GM19463 (cell line): ENCODE data around the gene CEP128.

Source experiments
- ATAC-seq: cut with Tn5 transposase; IDR thresholded peaks from one replicate; pipeline ENCODE4 v1.9.1; 2021; ENCODE audit warnings: mild to moderate bottlenecking, moderate library complexity; ENCODE audit not compliant: unreplicated experiment

Gene CEP128

DNA sequence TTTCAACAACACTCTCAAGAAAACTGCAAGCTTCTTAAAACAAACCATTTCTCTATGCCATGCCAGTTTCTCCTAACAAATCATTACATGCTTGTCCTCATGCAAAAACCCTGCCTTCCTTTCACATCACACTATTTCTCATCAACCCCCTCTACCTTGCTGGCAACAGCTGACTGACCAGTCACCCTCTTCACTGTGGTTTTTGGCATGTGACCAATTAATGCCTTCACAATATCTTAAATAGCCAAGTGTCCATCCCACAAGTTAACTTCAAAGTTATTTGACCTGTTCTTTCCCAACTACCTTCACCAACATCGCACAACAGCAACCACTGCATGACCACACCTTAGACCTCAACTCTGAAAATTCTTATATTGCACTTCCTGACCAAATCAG is 159.6 kb downstream of the CEP128 start:
- ATAC-seq = no peak

DNA sequence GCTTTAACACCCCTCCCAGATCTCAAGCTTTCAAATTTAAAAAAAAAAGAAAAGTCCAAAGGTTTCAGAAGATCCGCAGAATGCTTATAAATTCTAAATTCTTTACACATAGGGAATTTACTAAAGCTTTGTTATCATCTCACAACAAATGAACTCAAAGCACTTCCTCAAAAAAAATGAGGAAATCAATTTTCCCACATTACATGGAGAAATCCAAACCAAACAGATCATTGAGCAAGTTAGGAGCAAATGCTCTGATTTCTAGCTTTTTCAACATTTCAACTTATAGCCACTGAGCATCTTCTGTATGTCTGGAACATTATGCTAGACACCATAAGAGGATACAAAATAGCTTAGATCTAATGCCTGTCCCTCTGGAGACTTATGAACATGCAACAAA is 161.0 kb downstream of the CEP128 start:
- no peak for ATAC-seq

DNA sequence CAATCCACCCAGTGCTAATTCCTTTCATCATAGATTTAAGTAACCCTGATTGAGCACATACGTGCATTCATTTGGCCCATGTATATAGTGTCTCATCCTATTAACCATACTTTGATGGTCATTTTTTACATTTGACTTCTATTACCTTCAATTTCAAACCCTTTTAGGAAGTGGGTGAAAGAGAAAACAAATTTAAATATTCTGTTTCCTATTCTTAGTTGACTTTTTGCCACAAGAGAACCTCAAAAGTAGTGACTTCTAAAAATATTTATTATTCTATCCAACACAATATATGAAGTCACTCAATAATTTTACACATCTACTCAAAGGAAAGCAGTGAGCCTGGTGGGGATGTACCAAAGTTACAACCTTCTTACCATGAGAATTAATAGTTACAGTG is 164.9 kb downstream of the CEP128 start:
- ATAC-seq = no peak

DNA sequence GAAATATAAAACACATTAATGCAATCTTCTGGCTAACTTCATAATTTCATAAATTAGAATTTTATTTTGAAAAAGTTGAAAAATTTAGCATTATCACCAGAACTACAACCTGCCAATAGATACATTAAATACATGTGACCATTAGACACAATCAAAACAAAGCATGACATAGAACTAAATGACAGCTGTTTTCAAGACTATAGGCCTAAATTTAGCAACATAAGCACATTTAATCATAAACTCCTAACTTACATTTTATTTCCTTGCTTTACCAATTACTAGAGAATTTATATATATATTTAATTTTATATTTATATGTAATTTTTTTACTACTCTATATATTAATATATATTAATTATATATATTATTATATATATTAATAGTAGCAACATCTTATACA is 165.4 kb downstream of the CEP128 start:
- no peak for ATAC-seq

DNA sequence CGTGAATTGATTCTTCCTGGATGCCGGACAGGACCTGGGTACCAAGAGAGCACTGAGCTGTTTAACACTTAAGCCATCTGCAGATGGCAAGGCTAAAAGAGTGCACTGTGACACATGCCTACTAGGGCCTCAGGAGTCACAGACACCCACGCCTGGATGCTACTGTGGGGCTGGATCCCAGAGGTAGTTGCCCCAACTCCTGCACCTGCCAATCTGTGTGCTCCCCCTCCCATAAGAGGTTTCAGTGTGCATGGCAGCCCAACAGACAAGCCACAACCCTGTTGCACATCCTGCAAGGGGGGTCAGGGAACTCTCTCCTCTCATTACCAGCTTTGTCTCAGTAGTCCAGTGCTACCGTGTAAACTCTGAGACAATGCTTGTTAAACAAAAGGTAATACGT is 169.0 kb downstream of the CEP128 start:
- no peak for ATAC-seq

DNA sequence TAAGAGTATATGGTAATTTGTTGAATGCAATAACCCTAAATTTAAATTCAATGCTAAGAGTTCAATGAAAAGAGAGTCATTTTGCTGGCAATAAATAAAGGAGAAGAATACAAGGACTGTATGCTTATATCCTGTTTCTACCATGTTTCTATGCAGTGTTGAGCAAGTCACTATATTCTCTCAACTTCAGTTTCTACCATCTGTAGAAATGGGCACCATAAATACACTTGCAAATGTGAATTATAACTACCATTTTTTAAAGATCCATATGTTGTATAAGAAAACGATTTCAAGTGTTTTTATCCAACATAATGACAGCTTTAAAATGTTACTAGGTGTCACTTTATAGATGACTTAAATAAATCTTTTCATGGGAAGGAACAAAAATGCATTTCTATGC is 170.3 kb downstream of the CEP128 start:
- ATAC-seq = no peak

DNA sequence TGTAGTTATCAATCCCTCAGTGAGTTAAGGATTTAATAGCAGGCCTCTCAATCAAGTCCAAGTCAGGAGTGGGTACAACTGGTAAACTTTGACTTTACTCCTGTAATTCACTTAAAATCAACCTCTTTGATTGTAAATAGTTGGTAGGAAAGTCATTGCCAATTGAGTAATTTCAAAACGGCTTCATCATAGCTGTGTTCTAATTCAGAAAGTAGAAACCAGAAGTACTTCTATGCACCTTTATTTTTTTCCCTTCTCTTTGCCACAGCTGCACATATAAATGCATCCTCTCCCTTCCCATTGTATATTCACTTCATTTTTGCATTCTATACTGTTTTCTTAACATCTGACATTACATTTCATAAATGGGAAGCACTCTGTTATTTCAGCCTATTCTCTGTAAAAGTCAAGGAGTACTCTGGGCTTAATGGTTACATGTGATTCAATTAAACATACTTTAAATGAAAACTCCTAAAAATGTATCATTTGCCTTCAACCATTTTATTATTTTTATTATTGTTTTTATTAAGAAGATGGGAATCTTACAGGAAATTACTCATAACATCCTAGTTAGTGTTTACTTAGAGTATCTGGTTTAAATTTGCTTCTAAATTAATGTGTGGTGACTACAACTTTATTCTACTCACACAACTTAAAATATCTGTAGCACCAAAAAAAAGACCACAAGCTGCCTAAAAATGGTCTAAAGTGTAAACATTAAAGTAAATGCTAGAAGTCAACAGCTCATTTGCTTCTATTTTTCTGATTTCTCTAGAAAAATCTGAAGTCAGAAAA is 171.2 kb downstream of the CEP128 start:
- ATAC-seq = no peak

DNA sequence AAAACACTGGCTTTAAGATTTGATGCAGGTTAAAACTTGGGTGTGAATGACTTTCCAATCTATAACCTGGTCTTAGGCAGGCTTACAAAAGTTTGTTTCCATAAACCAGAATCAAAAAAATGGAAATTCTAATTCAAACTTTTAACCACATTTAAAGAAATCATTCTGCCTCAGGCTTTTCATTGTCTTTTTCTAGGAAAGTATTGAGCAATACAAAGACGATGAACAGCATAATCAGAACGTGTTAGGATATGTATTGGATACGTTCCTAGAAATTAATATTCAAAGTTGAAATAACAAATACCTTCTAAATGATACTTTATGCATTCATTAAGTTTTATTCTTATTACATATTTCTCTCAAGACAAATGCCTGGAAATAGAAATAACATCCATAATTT is 172.9 kb downstream of the CEP128 start:
- ATAC-seq = no peak

DNA sequence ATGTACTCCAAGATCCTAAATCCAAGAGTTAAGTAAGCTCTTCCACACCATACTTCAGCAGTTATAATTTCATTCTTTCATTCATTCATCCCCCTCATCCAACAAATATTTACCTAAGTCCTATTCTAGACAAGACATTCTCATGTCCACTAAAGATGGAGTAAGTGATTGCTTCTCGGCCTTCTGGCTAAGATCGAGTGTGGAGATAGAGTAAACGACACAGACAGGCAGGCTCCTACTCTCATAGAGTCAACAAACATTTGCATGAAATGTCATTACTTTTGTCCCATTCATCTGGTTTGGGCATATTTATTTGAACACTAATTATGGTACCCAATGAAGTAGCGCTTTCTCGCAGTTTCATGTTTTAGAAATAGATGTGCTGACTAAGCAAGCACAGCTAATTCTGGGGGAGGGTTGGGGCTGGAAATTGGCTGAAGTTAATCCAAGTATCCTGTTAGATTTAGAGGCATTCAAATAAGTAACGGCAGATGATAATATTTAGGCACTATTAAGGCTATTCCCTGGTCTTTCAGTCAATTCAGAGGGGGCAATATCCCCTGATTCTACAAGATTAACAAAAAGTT is 176.5 kb downstream of the CEP128 start:
- no peak for ATAC-seq

DNA sequence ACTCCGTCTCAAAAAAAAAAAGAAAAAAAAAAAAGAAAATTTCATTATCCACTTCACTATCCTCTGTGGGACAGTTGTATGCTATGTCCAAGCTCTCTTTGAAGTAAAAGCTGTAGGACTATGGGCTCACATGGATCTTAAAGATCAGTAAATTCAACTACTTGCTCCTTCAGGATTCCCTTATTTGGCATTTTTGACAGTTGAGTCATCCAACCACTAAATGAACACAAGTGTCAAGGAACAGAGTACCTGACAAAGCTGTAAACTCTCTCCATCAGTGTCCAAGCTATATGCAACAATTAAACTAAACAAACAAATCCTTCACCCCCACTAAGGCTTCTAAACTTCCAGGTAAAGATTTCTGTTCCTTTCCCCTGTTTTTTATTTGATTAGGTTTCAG is 177.0 kb downstream of the CEP128 start:
- no peak for ATAC-seq

DNA sequence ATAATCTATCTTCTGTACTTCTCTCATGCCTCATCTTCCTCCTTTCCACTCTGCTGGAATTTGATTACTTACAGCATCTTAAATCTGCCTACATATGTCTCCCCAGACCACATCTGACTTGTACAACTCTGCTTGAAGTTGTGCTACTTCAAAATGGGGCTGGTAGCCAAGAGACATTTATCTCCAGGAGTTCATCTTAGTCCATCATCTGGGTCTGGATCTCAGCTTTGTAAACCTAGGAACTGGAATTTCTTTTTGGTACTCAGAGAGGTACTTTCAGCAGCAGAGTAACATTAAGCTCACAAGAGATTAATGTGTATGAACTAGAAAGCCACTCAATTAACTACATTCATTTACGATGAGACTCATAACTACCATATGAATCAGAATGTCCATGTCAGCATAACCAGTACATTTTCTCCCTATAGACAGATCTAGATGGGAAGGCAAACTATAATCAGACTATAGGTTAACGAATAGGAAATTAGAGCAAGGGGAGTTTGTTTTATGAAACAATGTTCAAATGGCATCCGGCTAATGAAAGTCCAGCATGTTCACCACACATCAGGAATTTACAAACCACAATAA is 178.8 kb downstream of the CEP128 start:
- no peak for ATAC-seq

DNA sequence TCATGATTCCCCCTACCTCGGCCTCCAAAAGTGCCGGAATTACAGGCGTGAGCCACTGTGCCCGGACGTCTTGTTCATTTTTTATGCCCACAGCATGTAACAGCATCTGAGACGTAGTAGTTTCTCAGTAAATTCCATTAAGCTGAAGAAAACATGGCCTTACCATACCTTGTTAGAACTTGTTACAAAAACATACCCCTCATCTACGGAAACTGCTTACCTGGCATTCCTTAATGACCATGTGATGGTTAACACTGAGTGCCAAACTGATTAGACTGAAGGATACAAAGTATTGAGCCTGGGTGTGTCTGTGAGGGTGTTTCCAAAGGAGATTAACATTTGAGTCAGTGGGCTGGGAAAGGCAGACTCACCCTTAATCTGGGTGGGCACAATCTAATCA is 186.8 kb downstream of the CEP128 start:
- ATAC-seq = no peak

DNA sequence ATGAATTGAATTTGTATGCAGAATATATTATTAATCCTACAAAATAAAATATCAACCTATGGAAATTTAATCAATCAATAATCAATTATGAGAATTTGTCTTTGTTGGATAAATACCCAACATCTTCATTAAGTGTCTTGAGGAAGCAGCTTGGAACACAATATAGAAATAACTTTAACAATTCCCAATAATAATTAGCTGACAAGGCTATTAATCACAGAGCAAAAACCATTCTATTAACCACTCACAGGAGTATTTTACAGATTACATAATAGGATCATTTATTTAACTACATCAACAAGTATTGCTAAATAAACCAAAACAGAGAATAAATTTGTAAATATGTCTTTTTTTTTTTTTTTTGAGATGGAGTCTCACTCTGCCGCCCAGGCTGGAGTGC is 190.3 kb downstream of the CEP128 start:
- no peak for ATAC-seq

DNA sequence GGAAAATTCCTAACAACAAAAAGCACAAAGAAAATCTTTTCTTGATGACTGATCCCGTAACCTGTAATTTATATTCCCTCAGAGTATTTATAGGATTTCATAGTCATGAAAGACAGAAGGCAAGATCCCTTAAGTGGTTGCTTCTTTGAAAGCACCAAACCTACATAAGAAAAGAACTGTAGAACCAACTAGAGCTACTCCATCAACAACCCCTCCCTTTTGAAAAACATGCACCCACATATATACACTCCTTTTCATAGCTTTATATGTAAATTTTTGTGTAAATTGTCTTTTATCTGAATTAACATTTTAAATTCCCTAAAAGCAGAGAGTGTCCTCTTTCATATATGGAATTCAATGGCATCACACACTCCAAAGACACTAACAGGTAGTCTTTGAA is 215.3 kb downstream of the CEP128 start:
- no peak for ATAC-seq

DNA sequence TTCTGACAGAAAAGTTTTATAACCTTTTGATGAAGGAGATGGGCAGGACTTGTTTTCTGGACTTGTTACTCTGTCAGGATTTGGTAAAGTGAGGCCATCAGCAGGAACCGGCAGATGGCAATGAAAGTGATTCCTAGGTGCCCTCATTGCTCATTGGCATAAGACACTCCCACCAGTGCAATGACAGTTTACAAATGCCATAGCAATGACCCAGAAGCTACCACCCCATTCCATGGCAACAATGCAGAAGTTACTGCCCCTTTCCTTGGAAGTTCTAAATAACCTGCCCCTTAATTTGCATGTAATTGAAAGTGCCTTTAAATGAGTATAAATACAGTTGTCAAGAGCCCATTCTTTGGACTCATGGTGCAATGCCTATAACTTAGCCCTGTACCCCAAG is 222.6 kb downstream of the CEP128 start:
- no peak for ATAC-seq

DNA sequence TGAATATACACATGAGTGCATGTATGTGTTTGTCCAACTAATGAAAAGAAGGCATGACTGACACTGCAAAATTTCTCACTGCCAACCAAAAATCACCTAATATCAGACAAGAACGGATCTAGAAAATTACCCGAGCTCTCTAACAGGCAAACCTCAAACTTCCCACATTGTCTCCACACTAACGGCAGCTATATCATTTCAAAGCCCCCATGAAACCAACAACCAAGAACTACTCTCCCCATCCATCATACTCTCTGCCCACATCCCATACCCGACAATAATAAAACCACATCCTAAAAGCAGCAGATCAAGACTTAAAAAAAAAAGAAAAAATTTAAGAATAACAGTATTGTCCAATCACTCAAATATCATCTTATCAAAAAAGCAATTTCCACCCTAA is 227.1 kb downstream of the CEP128 start:
- no peak for ATAC-seq

DNA sequence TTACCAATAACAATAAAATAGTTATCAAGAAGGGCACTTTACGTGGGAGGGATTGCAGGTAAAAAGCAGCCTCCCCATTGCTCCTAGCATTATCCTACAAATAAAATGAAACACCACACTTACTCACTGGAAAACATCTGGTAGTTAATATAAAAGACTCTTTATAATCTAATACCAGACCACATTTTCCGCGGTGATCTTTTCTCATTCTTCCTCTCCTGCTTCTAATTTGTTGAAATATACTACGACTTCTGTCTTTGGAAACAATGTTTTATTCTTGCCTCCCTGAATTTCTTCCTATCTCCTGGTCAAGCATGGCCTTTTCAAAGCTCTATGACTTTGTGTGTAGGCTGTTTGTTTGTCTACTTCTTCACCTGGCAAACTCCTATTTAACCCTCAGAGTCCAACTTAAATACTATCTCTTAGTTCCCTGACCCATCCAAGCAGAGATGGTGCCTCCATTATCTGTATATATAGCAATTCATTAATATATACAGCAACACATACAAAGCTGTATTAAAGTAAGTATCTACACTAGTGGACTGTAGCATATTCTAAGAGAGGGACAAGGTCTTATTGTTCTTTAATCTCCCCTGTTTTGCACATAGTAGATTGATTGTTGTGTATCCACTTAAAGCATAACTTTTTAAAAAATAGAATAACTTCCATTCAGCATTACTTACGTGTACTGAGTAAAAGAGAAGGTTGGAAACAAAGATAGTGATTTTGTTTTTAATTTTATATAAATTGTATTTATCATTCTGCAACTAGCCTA is 228.3 kb downstream of the CEP128 start:
- ATAC-seq = no peak

DNA sequence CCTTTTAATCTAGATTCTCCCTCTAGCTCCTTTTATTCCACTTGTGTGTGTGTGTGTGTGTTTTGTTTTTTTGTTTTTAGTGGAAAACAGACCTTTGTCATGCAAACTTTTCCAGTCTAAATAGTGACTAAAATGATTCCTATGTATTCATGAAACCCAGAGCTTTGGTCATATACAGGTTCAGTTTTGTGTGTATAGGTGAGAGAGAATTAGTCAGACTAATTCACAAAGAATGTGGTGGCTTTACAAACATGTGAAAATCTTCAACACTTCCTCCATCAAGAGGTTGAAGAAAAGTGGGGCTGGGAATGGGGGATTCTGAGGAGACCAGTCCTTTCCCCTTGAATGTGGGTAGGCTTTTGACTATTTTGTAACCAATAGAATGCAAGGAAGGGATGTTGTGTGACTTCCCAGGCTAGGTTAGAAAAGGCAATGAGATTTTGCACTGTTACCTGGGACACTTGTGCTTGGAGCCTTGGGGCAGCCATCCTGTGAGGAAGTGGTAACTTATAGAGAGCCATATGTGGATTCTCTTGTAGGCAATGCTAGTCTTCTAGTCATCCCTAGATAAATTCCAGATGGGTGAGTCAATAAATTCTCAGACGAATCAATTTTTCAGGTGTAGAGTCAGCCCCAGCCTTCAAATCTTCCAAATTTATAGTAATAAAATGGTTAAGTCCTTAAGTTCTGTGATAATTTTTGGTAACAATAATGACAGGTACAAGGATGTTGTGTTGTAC is 236.1 kb downstream of the CEP128 start:
- ATAC-seq = no peak

DNA sequence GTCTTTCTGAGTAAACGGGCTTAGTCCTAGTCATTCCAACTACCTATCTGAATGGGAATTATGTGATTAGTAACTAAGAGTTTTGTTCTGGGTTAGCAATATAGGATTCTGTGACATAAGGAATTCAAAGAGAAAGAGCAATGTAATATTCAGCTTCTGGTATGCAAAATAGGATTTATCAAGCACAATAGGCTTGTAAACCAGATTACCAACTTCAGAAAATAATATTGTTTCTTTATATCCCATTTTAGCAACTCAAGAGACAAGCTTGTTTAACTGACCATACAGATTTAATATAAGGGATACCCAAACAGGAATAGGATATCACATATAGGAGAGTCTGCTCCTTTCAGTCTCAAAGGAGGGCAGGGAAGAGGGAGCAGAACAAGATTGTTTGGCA is 240.9 kb downstream of the CEP128 start:
- ATAC-seq = no peak

DNA sequence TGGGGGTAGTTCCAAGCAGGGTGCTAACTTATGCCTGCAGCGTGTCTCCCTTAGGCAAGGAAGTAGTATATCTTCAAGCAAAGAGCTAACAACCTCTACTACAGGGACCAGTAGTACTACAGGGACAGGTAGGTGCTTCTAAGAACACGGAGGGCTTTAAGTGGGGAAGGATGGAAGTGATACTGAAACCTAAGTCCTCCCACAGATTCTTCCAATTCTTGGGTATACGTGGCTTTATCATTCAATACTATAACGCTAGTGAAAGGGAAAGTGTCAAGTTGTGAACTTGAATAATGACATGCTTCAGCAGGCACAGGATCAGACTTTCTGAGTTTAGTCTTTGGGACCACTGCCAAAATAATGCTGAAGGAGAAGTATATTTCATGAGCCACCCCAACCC is 241.7 kb downstream of the CEP128 start:
- no peak for ATAC-seq

DNA sequence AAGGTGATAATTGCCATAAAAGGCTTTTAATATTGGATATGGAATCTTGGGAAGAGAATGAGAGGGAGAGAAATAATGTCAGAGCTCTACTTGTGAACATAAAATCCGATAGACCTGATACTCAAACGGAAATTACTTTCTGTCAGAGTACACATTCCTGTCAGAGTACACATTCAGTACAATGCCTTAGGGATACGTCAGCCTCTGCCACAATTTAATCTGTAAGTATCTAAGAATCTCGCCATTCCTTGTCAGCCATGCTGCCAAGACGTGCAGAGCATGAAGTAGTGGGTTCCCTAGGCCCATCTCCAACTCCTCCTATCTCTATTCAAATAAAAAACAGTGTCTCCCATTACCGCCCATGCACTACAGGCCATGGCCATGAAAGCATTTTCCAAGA is 242.6 kb downstream of the CEP128 start:
- ATAC-seq = no peak
